Renal cortex interstitium (tissue), 11 donors: ENCODE data around the gene SAT1. TPM values are rescaled to one million over a fixed set of nuclear protein-coding genes. Genes with fewer than 3 reads are reported as not detected.
A peak's percentile ranks its signal among the peaks of the same experiment; 100 is the strongest.

ENCODE experiments used
- DNase-seq, 11 donors: peaks; one replicate each; pipeline ENCODE4 v3.0.0-alpha.2; 2013; ENCODE audit warnings: low read depth in 9 of 11, low spot score in 4 of 11; ENCODE audit errors: extremely low read depth in 1 of 11
- polyA plus RNA-seq, 3 donors: library from polyadenylated mRNA; unstranded; fragments of 120-200 nt; gene quantifications; one replicate each; pipeline ENCODE4 v1.2.1, GENCODE V29; 2013; ENCODE audit not compliant: insufficient read length in 3 of 3

SAT1 gene
- polyA plus RNA-seq, 3 donors, result 194 to 321 (median 262) TPM

- no peak for DNase-seq
Observed at GRCh38 chrX:23788946-23789345, 6.0 kb downstream of the SAT1 start.

- no peak for DNase-seq
Observed at GRCh38 chrX:23789386-23790154, 6.6 kb downstream of the SAT1 start.

DNA sequence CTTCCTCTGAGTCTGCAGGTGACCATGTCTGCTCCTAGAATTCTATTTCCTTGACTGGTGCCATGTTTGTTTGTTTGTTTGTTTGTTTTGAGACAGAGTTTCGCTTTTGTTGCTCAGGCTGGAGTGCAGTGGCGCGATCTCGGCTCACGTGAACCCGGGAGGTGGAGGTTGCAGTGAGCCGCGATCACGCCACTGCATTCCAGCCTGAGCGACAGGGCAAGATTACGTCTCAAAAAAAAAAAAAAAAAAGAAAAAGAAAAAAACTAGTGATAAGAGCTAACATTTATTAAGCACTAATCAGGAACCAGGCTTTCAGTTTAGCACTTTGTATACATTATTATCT is 7.2 kb downstream of the SAT1 start:
- DNase-seq, result no peak

DNA sequence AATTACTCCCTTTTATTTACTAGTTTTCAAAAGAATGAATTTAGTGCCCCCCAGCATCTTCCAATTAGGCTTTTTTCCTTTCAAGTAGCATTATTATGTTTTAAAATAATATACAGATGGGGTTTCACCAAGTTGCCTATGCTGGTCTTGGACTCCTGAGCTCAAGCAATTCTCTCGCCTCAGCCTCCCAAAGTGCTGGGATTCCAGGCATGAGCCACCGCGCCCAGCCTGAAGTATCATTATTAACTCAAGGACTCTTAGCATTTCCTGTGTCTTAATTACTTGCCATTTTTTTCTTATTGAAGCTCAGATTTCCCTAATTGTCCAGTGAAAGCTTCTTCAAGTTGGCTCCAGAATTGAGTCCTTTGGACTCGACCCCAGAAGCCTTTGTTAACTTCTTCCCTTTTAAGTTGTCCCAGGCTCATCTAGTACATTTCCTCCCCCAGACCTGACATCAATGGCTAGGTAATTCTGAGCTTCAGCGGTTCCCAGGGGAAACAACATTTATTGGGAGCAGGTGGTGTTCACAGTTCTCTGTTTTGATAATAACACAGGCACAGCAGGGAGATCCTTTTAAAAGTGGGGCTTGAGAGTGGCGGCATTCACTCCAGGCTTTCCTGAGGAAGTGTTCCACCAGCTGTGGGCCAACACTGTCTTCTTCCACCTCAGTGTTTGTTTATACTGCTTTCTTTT is 10.0 kb downstream of the SAT1 start:
- no peak for DNase-seq

DNA sequence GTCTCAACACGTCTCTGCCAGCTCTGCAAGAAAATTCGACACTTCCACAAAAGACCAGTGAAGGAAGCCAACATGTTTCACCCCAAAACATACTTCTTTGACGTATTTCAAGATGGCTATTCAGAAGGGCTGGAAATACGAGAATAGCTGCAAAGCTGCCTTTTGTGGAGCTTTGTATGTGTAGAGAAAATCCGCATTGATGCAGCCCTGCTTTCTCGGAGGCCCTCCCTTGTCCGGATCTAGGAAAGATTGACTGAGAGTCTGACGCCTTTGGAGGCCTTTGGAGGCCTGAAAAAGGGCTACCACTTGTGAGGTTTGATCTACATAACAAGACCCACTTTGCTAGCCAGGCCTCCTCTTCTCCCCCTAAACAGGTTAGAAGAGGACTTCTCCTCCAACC is 12.2 kb downstream of the SAT1 start:
- no peak for DNase-seq

- peak in 2 of 11 donors; percentile 48 to 66 for DNase-seq
Observed at GRCh38 chrX:23797371-23798128, 14.6 kb downstream of the SAT1 start.

GRCh38 chrX:23799469-23800065 is 16.6 kb downstream of the SAT1 start:
- DNase-seq, result no peak

DNA sequence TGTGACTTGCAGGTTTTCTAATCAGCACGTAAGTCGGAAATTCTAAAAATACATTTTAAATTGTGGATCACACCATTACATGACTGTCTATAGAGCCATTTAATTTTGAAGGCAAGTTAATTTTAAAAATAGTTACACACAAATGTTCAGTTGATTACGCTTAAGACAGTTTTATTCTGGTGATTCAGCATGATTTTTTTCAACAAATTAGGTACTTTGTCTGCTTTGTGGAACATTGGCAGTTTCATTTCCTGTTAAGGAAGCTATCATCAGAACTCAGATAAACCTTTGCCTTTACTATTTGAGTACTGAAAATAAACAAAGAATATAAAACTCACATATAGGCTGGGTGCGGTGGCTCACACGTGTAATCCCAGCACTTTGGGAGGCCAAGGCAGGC is 19.5 kb downstream of the SAT1 start:
- DNase-seq, result no peak

- no peak for DNase-seq
Observed at GRCh38 chrX:23803931-23804381, 21.0 kb downstream of the SAT1 start.

- DNase-seq, result no peak
Observed at GRCh38 chrX:23804578-23804977, 21.6 kb downstream of the SAT1 start.

DNA sequence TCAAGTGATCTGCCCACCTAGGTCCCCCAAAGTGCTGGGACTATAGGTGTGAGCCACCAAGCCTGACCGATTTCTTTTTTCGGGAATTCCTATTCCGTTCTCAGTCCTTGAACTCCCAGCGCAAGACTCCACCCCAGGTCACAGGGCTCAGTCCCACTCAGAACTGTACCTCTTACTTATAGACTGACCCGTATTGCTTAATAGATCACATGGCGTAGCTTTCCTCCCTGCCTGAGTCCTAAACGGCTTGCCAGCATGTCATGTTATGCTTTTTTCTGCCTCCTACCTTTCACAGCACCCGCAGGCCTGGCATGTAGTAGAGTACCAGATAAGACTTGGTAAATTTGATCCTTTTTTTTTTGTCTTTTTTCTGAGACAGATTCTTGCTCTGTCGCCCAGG is 22.4 kb downstream of the SAT1 start:
- DNase-seq, result no peak

- no peak for DNase-seq
Observed at GRCh38 chrX:23810279-23810678, 27.3 kb downstream of the SAT1 start.

- no peak for DNase-seq
Observed at GRCh38 chrX:23811108-23811651, 28.2 kb downstream of the SAT1 start.

GRCh38 chrX:23811656-23812055 is 28.7 kb downstream of the SAT1 start:
- DNase-seq, result no peak

- no peak for DNase-seq
Observed at GRCh38 chrX:23813808-23814207, 30.8 kb downstream of the SAT1 start.

- no peak for DNase-seq
Observed at GRCh38 chrX:23815376-23815775, 32.4 kb downstream of the SAT1 start.

GRCh38 chrX:23816179-23816578 is 33.2 kb downstream of the SAT1 start:
- DNase-seq, result no peak

GRCh38 chrX:23817979-23818336 is 35.0 kb downstream of the SAT1 start:
- no peak for DNase-seq

DNA sequence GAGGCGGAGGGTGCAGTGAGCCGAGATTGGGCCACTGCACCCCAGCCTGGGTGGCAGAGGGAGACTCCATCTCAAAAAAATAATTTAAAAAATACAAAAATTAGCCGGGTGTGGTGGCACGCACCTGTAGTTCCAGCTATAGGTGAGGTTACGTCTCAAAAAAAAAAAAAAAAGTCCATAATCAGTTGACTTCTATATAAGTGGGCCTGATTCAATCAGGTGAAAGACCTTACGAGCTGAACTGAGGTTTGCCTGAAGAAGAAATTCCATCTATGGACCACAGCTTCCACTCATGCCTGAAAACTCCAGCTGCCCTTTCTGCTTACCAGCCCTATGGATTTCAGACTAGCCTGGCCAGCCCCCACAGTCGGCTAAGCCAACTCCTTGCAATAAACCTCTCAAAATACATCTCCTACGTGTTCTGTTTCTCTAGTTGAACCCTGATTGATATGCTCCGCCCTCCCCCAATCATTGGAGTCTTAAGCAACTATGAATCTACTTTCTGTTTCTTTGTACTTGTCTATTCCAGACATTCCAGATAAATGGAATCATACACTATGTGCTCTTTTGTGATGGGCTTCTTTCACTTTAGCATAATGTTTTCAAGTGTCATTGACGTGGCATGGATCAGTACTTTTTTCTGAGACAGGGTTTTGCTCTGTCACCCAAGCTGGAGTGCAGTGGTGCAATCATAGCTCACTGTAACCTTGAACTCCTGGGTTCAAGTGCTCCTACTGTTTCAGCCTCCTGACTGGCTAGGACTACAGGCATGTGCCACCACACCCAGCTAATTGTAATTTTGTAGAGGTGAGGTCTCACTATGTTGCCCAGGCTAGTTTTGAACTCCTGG is 36.6 kb downstream of the SAT1 start:
- DNase-seq, result no peak
